ENCODE measurements around the gene KCTD20. TPM values are rescaled to one million over a fixed set of nuclear protein-coding genes. Genes with fewer than 3 reads are reported as not detected.
"Not testable (repeated sequence)": the region's sequence is repeated elsewhere in the genome, so short reads cannot be mapped to it uniquely, and the experiment has no call there.

Gene KCTD20
- total RNA-seq, 4 donors from 2014 or later, result 31.5 to 40.4 (median 37.8) TPM

- H3K4me1 ChIP-seq, result no peaks in the 10 kb centered on the region
- H3K27me3 ChIP-seq, result no peaks in the 10 kb centered on the region
- H3K9me3 ChIP-seq, result no peaks in the 10 kb centered on the region
- peaks cover 0 to 59% (median 0%) of the 10 kb centered on the region in 3 donors for H3K36me3 ChIP-seq
- TF ChIP-seq POLR2A (IDR thresholded peaks at IDR 0.05), result no peak
- TF ChIP-seq CTCF (IDR thresholded peaks at IDR 0.05), result no peak
- H3K4me3 ChIP-seq, result no peak overlapping the region
- no peak for DNase-seq
- H3K27ac ChIP-seq, result no peak overlapping the region
These were observed 35.3 kb downstream of the KCTD20 start for GRCh38 chr6:36478051-36478526.

GRCh38 chr6:36479256-36479655, 36.5 kb downstream of the KCTD20 start:
- DNase-seq, result no peak
- Histone ChIP-seq H3K4me3 (no peak overlapping the region), H3K36me3 (peaks cover 0 to 57% (median 0%) of the 10 kb centered on the region in 3 donors), H3K4me1 (no peaks in the 10 kb centered on the region), H3K27ac (no peak overlapping the region), H3K9me3 (no peaks in the 10 kb centered on the region), H3K27me3 (no peaks in the 10 kb centered on the region)
- TF ChIP-seq CTCF (IDR thresholded peaks at IDR 0.05) (no peak), POLR2A (IDR thresholded peaks at IDR 0.05) (no peak)

- DNase-seq, H3K27me3 ChIP-seq, H3K4me1 ChIP-seq, H3K4me3 ChIP-seq, H3K9me3 ChIP-seq, H3K27ac ChIP-seq: not testable (repeated sequence)
- peaks cover 0 to 77% (median 0%) of the 10 kb centered on the region in 3 donors for H3K36me3 ChIP-seq
These were observed 40.5 kb downstream of the KCTD20 start for GRCh38 chr6:36483326-36483725.

DNA sequence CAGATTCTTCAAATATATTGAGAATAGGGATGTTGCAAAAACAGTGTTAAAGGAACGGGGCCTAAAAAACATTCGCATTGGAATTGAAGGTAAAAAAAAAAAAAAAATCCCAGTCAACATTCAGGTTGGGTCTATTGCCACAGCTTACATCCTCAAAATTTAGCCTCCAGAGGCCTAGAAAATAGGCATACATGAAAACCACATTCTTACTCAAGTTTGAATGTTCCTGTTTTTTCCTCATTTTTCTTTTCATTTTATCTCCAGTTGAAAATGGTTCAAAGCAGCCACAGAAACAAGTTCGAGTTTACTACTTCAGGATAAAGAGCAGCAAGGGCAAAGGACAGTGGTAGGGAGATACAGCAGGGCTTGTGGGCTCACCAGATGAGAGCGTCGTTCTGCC, 41.9 kb downstream of the KCTD20 start:
- H3K4me3 ChIP-seq, result no peak overlapping the region
- H3K36me3 ChIP-seq, result peaks cover 0 to 85% (median 0%) of the 10 kb centered on the region in 3 donors
- no peak for TF ChIP-seq CTCF (IDR thresholded peaks at IDR 0.05)
- no peak for TF ChIP-seq POLR2A (IDR thresholded peaks at IDR 0.05)
- H3K27me3 ChIP-seq, result no peaks in the 10 kb centered on the region
- H3K9me3 ChIP-seq, result no peaks in the 10 kb centered on the region
- no peaks in the 10 kb centered on the region for H3K4me1 ChIP-seq
- no peak overlapping the region for H3K27ac ChIP-seq
- DNase-seq, result no peak

- Histone ChIP-seq H3K36me3 (peaks cover 0 to 55% (median 0%) of the 10 kb centered on the region in 3 donors), H3K27me3 (no peaks in the 10 kb centered on the region), H3K9me3 (no peaks in the 10 kb centered on the region), H3K4me1 (no peaks in the 10 kb centered on the region), H3K4me3 (no peak overlapping the region), H3K27ac (no peak overlapping the region)
- TF ChIP-seq CTCF (IDR thresholded peaks at IDR 0.05), result no peak
- no peak for DNase-seq
These were observed 44.9 kb downstream of the KCTD20 start for GRCh38 chr6:36487698-36488097.

DNA sequence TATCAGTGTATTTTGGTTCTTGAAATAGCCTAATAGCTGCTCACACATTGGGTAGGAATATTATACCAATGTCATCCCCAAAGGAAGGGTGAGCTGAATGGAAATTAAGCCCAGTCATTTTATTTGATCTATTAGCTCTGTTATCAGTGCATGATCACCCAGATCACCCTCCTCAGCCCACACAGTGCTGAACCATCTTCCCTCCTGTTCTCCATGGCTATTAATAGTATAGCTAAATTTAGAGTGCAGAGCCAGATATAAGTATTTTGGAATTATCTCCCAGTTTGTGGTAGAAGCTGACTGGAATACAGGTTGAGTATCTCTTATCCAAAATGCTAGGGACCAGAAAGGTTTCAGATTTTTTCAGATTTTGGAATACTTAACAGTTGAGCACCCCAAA, 45.4 kb downstream of the KCTD20 start:
- H3K36me3 ChIP-seq, result peaks cover 0 to 55% (median 0%) of the 10 kb centered on the region in 3 donors
- H3K27ac ChIP-seq, result no peak overlapping the region
- no peak overlapping the region for H3K4me3 ChIP-seq
- H3K27me3 ChIP-seq, result no peaks in the 10 kb centered on the region
- DNase-seq, result no peak
- no peak for TF ChIP-seq CTCF (IDR thresholded peaks at IDR 0.05)
- no peak for TF ChIP-seq POLR2A (IDR thresholded peaks at IDR 0.05)
- no peaks in the 10 kb centered on the region for H3K4me1 ChIP-seq
- H3K9me3 ChIP-seq, result no peaks in the 10 kb centered on the region
